ENCODE measurements around the gene PHETA2. TPM values are rescaled to one million over a fixed set of nuclear protein-coding genes. Genes with fewer than 3 reads are reported as not detected.
A peak's percentile ranks its signal among the peaks of the same experiment; 100 is the strongest.
"Not testable (repeated sequence)": the region's sequence is repeated elsewhere in the genome, so short reads cannot be mapped to it uniquely, and the experiment has no call there.

The PHETA2 gene
- total RNA-seq, 1 experiment from 2014 or later, result not detected

DNA sequence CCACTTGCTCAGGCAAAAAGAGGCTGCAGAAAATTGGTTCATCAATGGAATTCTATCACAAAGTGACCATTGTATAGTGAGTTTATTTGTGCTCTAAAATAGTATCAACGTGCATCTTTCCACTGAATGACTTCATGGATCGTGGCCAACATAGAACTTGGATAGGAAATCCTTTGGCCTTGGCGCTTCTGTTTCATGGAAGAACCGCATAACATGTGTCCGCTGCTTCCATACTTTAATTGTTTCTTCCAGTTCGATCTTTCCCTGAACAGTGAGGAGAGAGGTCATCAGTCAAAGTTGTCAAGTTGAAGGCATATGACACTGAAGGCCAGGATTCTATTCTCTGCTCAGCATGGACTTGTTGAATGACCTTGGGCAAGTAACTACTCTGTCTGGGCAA is 12.0 kb downstream of the PHETA2 start:
- in situ Hi-C loops (cut with HindIII; ENCODE audit: low sequenced_read_pairs), result no loop called here
- DNase-seq (ENCODE audit: low spot score), result no peak

DNA sequence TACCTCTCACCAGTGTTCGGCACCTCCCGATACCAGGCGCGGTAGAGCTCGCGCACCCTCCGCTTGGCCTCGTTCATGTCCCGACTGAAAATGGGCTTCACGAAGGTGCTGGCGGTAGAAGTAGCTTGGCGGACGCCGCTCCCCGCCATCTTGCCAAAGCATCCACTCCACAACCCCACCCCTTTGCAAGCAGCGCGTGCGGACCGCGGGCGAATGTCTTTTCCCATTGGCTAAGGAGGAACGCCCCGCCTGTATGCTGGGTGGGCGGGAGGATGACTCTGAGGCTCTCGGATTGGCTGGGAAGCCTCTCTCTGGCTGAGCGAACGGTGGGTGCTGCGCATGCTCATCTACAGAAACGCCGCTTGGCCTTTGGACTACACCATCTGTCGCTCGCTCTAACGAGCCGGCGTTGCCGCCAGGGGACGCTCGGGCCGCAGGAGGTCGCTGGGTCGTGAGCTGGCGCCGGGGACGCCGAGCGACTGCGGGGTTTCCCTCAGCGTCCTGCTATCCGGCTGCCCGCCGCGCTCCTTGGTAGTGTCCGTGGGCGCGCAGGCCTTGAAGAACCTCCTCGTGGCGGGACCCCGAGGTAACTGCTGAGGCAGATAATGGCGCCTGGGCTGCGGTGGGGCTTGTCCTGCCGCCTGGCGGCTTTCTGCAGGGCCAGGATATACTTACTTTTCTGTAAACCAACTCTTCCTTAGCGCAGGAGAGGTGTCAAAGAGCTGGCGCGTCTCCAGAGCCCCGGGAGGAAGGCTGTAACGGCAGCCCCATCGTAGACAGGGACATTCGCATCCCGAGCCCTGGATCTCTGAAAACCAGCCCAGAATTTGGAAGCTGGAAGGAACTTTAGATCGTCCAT is 16.8 kb downstream of the PHETA2 start, which contains the start of gene NDUFA6:
Gene NDUFA6, minus strand, starts transcription at position 177 of the 859 bp plus-strand sequence. Its CDS starts 28 bp downstream, at position 149.
- in situ Hi-C loops (cut with HindIII; ENCODE audit: low sequenced_read_pairs), result no loop called here

GRCh38 chr22:42091455-42091782 is 17.4 kb downstream of the PHETA2 start:
- in situ Hi-C loops (cut with HindIII; ENCODE audit: low sequenced_read_pairs), result no loop called here
- DNase-seq (ENCODE audit: low spot score), result no peak

More for the DNA sequence above, 16.8 kb downstream of the PHETA2 start, which contains the start of gene NDUFA6:
- DNase-seq (ENCODE audit: low spot score), result peak; percentile 100

GRCh38 chr22:42101199-42101598 is 27.2 kb downstream of the PHETA2 start:
- DNase-seq (ENCODE audit: low spot score), result no peak
- in situ Hi-C loops (cut with HindIII; ENCODE audit: low sequenced_read_pairs), result no loop called here

DNA sequence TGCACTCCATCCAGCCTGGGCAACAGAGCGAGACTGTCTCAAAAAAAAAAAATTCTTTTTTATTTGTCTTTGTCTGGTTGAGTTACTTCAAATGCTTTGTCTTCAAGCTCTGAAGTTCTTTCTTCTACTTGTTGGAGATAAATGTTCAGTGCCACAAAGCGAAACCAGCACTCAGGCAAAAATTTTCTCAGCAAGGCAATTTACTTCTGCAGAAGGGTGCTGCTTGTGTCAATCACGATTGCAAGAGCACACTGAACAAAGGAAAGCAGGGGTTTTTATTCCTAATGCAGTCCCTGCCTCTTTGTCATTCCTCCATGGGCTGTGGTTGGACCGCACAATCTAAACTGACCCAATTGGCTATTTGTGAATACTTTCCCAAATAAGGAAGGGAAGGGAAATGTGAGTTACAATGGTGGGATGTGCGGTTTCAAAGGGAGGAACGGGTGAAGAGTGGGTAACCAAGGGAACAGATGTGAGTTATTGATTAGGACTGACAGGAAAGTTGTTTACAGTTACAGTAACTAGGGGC is 30.3 kb downstream of the PHETA2 start:
- in situ Hi-C loops (cut with HindIII; ENCODE audit: low sequenced_read_pairs); DNase-seq (ENCODE audit: low spot score): not testable (repeated sequence)

DNA sequence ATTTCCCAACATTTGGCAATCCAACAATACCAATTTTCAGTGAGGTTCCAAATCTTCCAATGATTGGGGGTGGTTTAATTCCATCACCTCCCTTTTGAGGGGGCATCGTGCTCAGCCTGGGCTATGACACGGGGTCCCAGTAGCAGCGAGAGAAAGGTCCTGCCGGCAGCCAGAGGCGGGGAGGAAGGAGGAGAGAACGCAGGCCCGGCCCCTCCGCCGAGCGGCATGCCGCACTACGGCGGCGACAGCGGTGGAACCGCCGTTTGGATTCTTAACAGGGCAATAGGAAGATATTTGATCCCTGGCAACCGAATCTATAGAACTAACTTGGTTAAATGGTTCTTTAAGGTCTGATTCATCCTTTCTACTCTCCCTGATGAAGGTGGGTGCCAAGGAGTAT is 34.8 kb downstream of the PHETA2 start:
- no peak for DNase-seq (ENCODE audit: low spot score)
- in situ Hi-C loops (cut with HindIII; ENCODE audit: low sequenced_read_pairs), result no loop called here

DNA sequence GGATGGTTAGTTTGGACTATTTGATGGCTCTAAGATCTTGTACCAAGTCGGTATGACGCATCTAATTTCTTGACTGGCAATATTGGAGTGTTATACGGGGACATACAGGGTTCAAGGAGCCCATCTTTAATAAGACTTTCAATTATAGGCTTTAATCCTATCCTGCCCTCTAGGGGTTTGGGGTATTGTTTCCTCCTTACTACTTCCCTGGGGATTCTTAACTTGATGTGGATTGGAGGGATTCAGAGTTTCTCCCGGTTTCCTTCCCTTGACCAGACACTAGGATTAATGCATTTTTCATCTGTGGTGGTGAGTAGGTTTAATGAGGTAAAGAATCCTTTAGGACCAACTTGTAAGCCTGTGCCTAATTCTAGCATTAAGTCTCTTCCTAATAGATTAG is 37.8 kb downstream of the PHETA2 start:
- no peak for DNase-seq (ENCODE audit: low spot score)
- in situ Hi-C loops (cut with HindIII; ENCODE audit: low sequenced_read_pairs), result loop anchor here (10.0 kb wide), 1 partner anchor 227 kb away; no protein-coding TSS in a partner anchor

GRCh38 chr22:42112793-42113192 is 38.7 kb downstream of the PHETA2 start:
- DNase-seq (ENCODE audit: low spot score), result peak; percentile 19
- in situ Hi-C loops (cut with HindIII; ENCODE audit: low sequenced_read_pairs), result loop anchor here (10.0 kb wide), 1 partner anchor 228 kb away; no protein-coding TSS in a partner anchor

DNA sequence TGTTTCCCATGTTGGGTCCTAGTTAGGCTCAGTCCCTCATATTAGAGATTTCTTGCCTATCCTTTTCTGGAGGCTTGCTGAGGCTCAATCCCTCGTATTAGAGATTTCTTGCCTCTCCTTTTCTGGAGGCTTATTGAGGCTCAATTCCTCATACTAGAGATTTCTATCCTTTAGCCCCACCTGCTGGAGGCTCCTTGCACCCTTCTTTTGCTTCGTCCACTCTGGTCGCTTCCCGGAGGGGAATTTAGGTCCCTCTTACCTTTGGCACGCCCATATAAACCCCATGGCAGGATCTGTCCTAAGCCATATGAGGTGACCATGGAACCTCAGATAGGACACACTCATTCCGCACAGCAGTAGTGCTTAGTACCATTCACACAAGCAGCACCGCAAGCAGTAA is 40.7 kb downstream of the PHETA2 start:
- DNase-seq (ENCODE audit: low spot score), result peak; percentile 22
- in situ Hi-C loops (cut with HindIII; ENCODE audit: low sequenced_read_pairs), result loop anchor here (10.0 kb wide), 1 partner anchor 230 kb away; no protein-coding TSS in a partner anchor

- not testable (repeated sequence) for DNase-seq (ENCODE audit: low spot score)
- in situ Hi-C loops (cut with HindIII; ENCODE audit: low sequenced_read_pairs), result loop anchor here (10.0 kb wide), 1 partner anchor 231 kb away; no protein-coding TSS in a partner anchor
Observed at GRCh38 chr22:42115420-42115830, 41.4 kb downstream of the PHETA2 start.

DNA sequence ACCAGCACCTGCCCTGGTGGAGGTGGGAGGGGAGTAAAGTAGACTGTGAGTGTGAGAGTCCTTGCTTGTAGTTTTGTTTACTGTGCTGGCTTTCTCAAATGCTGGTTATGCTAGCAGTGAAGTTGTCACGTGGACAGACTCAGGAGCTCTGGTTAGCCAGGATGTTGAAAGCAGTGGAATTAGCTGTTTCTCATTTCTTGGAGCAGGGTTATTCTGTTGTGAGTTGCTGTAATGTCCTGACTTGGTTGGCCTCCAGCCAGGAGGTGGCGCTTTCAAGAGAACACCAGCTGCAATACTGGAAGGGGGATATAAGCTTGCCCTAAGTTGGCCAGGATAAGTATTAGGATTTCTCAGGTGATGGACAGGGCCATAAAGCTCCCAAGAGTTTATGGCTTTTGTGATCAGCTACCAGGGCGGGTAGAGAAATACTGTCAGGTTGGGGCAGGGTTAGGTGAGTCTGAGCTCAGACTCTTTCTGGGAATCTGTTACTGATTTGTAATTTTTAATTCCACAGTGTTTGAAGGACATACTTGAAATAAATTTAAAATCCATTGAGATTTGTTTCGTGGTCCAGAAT is 42.9 kb downstream of the PHETA2 start:
- DNase-seq (ENCODE audit: low spot score), result no peak
- in situ Hi-C loops (cut with HindIII; ENCODE audit: low sequenced_read_pairs), result loop anchor here (10.0 kb wide), 1 partner anchor 232 kb away; no protein-coding TSS in a partner anchor

- in situ Hi-C loops (cut with HindIII; ENCODE audit: low sequenced_read_pairs); DNase-seq (ENCODE audit: low spot score): not testable (repeated sequence)
Observed at GRCh38 chr22:42120231-42121021, 46.4 kb downstream of the PHETA2 start.

DNA sequence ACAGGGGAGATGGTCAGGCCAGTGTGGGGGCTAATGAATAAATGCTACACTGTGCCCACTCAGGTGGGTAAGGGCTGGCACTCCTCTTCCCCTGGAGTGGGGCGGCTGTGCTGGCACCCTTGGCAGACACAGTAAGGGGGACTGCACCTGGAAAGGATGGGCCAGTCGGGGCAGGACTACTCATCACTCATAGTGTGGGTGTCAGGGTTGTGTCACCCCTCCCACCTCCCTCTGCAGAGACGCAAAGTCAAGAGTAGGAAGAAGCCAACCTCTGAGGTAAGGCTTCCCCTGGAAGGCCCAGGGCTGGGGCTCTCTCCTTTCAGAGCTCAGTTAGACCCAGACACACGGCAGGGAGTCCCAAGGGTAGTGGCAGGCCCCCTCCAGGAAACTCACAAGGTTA is 49.5 kb downstream of the PHETA2 start:
- DNase-seq (ENCODE audit: low spot score); in situ Hi-C loops (cut with HindIII; ENCODE audit: low sequenced_read_pairs): not testable (repeated sequence)

DNA sequence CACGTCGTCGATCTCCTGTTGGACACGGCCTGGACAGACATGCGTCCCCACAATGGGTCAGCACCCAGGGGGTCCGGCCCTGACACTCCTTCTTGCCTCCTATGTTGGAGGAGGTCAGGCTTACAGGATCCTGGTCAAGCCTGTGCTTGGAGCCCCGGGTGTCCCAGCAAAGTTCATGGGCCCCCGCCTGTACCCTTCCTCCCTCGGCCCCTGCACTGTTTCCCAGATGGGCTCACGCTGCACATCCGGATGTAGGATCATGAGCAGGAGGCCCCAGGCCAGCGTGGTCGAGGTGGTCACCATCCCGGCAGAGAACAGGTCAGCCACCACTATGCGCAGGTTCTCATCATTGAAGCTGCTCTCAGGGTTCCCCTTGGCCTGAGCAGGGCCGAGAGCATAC is 53.6 kb downstream of the PHETA2 start:
- in situ Hi-C loops (cut with HindIII; ENCODE audit: low sequenced_read_pairs), result no loop called here
- no peak for DNase-seq (ENCODE audit: low spot score)

- in situ Hi-C loops (cut with HindIII; ENCODE audit: low sequenced_read_pairs); DNase-seq (ENCODE audit: low spot score): not testable (repeated sequence)
Observed at GRCh38 chr22:42128007-42128406, 54.0 kb downstream of the PHETA2 start.

Data from G401 (cell line).